Measurements from ENCODE around the gene GGNBP2.

The GGNBP2 gene

GRCh38 chr17:36625188-36625587 lies 80.5 kb downstream of the GGNBP2 start:
- FAIRE-seq (no peak), DNase-seq (ENCODE audit: insufficient read length, low spot score) (no peak)

- DNase-seq (ENCODE audit: insufficient read length, low spot score) (no peak), FAIRE-seq (no peak)
Observed at GRCh38 chr17:36627101-36627500, 82.4 kb downstream of the GGNBP2 start.

DNA sequence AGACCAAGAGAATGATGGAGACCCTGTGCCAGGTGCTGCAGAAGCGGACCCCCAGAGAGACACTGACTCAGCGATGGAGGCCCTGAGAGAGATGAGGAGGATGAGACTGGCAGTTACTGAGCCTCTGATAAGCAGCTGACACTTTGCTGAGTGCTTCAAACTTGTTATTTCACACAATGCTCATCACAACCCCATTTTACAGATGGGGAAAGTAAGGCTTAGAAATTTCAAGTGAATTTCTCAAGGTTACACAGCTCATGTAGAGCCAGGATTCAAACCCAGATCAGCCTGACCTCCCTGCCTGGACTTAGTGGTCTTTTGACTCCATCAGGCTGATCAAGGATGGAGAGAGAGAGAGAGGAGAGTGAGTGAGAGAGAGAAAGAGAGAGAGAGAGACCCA lies 83.9 kb downstream of the GGNBP2 start:
- DNase-seq (ENCODE audit: insufficient read length, low spot score) (no peak), FAIRE-seq (no peak)

GRCh38 chr17:36629252-36629847 lies 84.6 kb downstream of the GGNBP2 start:
- FAIRE-seq: no peak
- peak; percentile 91 for DNase-seq (ENCODE audit: insufficient read length, low spot score)

GRCh38 chr17:36629970-36630502 lies 85.3 kb downstream of the GGNBP2 start:
- DNase-seq (ENCODE audit: insufficient read length, low spot score) (no peak), FAIRE-seq (no peak)

DNA sequence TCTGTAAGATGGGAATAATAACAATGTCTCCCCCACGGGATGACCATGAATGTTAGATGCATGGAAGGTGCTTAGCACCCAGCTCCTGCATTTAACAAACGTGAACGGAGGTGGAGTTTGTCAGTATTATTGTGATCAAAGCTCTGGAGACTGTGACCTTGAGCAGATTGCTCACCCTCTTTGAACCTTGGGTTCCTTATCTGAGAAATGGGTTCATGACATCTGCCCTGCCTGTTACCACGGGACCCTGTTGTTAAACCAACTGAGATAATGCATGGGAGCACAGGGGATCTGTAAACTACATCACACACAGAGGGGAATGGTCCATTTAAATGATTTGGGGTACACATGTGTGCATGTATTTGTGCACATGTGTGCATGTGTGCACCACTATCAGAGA lies 86.3 kb downstream of the GGNBP2 start:
- FAIRE-seq: no peak
- DNase-seq (ENCODE audit: insufficient read length, low spot score): no peak

GRCh38 chr17:36632916-36633771 lies 88.4 kb downstream of the GGNBP2 start:
- FAIRE-seq: no peak
- DNase-seq (ENCODE audit: insufficient read length, low spot score): no peak

Measured in HTR-8/SVneo (cell line).